HG03521 (cell line): Measurements from ENCODE around the gene WDR45.

Experiments used
- ATAC-seq: cut with Tn5 transposase; IDR thresholded peaks from one replicate; pipeline ENCODE4 v1.9.1; 2021; ENCODE audit warnings: mild to moderate bottlenecking, moderate library complexity; ENCODE audit not compliant: unreplicated experiment

WDR45 gene

DNA sequence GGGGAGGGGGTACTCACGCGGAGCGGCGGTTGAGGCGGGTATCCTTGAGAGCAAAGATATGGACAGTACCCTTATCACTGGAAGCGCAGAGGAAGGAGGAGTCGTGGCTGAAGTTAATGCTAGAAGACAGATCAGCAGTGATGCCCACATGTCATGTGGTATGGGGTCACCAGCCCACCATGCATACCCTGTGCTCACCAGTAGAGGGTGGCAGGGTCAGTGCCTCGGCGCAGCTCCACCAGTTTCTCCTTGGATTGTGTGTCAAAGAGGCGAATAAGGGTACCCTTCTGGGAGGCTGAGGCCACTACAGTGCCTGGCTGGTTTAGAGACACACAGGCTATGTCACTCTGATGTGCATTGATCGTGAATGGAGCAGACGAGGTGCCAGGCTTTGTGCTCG, 4.3 kb downstream of the WDR45 start:
- no peak for ATAC-seq

- peak; percentile 91 for ATAC-seq
Measured at GRCh38 chrX:49073601-49074575, 5.8 kb downstream of the WDR45 start, which contains the start of gene PRAF2. TSS of gene PRAF2 (minus strand) at chrX:49074002. CDS start at chrX:49073987, 15 bp downstream.

DNA sequence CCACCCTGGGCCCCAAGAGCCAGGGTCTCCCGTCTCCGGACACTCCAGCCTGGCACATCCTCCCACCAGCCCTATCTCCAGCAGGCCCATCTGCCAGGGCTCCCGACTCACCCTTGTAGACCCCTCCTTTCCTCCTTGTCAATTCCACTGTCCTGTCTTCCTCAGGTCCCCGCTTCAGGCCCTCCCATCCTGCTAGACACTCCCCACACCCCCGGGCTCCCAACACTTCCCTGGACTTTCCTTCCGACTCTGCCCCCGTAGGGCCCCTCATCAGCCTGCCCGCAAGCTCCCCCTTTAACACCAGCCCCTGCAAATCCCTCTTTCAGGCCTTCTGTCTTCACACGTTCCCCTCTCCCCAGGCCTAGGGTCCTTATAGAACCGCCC, 7.0 kb downstream of the WDR45 start:
- ATAC-seq: no peak

DNA sequence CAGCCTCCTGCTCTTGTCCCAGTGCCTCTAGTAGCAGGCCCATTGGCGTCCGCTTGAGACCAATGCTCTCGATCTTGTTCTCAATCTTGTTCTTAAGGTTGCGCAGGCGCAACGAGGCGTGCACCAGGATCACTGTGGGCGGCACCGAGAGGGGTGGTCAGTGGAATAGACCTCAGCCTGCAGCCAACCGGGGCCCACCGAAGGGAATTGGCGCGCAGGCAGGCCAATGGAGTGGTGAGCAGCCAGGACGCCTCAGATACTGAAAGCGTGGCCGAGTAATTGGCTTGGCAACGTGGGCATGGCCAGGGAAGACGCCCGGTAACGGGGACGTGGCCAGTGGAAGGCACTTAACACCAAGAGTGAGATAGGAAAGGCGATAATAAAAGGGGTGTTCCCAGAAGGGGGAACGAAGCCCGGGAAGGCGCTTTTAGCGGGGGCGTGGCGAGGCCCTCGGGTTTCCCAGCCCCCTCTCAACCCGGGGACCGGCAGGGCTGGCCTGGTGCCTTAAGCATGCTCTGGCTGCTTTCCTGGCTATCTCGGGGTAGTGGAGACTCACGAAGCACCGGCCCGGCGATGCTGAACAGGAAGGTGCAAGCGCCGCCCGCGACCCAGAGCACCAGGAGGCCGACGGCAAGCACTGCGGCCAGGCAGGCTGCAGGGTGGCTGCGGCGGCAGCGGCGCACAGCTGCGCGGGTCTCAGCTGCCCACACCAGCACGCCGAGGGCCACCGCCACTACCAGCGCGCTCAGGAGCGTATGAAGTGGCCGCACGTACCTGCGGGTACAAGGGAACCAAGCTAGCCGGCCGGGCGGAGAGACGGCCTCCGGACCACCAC, 7.6 kb downstream of the WDR45 start:
- ATAC-seq: no peak

DNA sequence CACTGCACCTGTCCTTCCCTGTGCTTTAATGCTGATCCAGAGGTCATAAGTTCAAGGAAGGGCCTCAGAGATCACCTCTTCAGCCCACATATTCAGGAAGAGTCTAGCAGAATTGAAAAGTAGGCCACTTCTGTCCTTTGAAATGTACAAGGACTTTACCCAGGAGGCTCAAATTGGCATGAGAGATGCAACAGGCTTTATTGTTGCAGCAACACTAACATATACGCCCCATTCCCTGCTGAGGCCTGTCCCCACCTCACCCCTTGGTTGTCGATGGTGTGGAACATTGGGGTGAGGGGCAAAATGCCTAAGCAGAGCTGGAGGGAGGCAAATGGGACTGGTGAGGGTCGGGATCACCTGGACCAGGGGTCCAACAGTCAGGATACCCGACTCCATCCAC, 8.7 kb downstream of the WDR45 start:
- ATAC-seq: no peak

GRCh38 chrX:49069038-49069437, 10.6 kb downstream of the WDR45 start:
- ATAC-seq: no peak

GRCh38 chrX:49067285-49068120, 12.2 kb downstream of the WDR45 start:
- no peak for ATAC-seq

- ATAC-seq: no peak
Measured at GRCh38 chrX:49066690-49067089, 13.0 kb downstream of the WDR45 start.

GRCh38 chrX:49066278-49066677, 13.4 kb downstream of the WDR45 start:
- no peak for ATAC-seq

- ATAC-seq: no peak
Measured at GRCh38 chrX:49064735-49065134, 15.0 kb downstream of the WDR45 start.

DNA sequence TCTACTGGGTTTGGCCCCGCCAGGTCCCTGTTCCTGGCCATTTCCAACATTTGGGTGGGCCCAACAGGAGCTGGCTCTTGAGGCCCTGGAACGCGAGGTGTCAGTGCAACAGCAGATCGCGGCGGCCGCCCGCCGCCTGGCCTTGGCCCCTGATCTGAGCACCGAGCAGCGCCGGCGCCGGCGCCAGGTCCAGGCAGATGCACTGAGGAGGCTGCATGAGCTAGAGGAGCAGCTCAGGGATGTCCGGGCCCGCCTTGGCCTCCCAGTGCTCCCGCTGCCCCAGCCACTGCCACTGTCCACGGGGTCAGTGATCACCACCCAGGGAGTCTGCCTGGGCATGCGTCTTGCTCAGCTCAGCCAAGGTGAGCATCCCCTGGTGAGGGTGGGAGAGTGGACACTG, 15.4 kb downstream of the WDR45 start:
- no peak for ATAC-seq

DNA sequence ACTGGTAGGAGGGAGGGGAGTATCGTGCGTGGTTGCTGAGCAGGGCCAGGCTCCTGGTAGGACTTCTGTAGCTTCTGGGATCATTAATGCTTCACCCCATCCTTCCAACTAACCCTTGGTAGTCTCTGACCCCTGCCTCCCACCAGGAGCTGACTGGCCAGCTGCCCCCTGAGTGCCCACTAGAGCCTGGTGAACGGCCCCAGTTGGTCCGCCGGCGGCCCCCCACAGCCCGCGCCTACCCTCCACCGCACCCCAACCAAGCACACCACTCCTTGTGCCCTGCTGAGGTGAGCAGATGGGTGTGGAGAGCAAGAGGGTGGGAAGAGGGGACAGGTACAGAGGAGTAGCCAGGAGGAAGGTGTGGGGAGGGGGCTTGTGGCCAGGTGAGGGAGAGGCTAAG, 16.0 kb downstream of the WDR45 start:
- no peak for ATAC-seq

DNA sequence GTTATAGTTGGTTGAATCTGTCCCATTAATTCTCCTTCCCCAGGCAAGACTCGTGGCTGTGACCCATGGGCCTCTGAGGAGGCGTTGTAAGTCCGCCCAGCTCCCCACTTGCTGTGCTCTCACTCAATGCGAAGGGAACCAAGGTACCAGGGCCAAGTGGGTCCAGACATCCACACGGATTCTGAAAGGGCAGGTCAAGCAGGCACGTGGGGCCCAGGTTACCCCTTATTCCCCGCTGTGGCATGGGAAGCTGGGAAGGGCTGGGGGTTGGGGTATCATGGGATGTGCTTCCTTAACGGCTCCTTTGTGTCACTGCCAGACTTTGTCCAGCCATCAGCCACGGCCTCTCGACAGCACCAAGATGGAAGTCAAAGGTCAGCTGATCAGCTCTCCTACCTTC, 17.8 kb downstream of the WDR45 start:
- ATAC-seq: no peak

GRCh38 chrX:49061490-49061889, 18.2 kb downstream of the WDR45 start:
- ATAC-seq: no peak

- no peak for ATAC-seq
Measured at GRCh38 chrX:49060914-49061313, 18.8 kb downstream of the WDR45 start.

DNA sequence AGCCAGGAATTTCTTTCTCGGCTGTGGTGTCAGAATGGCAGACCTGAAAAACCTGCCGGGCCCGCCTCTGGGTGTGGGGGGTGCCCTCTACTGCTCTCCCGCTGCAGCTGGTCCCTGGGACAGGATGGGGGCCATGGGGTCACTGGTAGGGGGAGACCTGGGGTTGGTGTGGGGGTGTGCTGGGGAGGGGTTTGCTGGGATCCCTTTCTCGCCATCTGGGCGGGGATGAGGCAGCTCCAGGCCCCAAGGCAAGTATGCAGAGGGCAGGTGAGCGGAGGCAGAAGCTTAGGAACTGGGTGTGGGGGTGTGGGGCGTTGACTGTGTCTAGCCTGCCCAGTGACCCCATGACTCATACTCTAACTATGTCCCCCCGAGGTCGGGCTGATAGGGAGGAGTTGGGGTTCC, 20.0 kb downstream of the WDR45 start:
- no peak for ATAC-seq

DNA sequence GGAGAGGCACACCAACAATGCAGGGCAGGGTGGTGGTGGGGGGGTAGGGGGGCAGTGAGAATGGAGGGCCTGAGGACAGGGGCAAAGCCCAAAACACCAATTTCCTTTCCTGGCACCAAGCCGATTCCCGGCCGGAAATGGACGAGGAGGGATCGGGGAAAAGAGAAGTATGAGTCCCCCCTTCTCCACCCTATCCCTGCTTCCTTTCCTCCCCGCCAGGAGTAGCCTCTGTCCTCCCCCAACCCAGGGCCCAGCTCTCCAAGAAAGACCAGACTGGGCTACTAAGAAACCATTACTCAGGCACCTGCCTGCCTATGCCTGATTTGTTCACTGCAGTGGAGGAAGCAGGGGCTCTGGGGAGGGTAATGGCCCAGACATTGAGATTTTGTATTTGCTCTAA, 20.5 kb downstream of the WDR45 start:
- no peak for ATAC-seq

DNA sequence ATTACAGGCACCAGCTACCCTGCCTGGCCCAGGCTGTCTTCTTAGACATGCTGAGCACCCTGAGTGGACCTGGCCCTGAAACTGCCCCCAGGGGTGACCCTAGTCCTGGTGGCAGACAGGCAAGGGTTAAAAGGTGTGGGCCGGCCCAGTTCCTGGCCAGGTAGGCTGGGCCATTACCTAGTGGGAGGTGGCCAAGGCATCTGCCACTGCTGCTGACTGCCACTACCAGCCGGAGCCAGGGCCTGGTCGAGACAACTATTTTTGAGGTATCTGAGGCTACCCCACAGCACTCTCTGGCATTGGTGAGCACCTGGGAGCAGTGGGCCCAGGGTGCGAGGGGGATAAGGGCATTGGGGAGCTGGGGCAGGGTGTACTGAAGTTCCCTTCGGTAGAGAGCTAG, 20.9 kb downstream of the WDR45 start, which contains the start of gene CCDC120:
CCDC120 (plus strand) TSS at position 206 of the 400 bp plus-strand sequence. CDS start 3,043 bp downstream, outside the sequence.
- ATAC-seq: no peak

GRCh38 chrX:49054073-49054762, 25.5 kb downstream of the WDR45 start:
- no peak for ATAC-seq
